Sigmoid colon (tissue), 7 donors: Measurements from ENCODE around the gene OLFM1. TPM values are rescaled to one million over a fixed set of nuclear protein-coding genes. Genes with fewer than 3 reads are reported as not detected.

Experiments used
- DNase-seq: peaks from one replicate; pipeline ENCODE4 v3.0.0-alpha.2; 2019
- H3K27ac ChIP-seq, 4 donors: fragments of 200-600 bp; sonication (generic); one replicate each; pipeline ENCODE4 v1.5.1; 2016 to 2019; ENCODE audit warnings: mild to moderate bottlenecking in 1 of 4
- H3K27me3 ChIP-seq, 3 donors: fragments of 200-600 bp; sonication (generic); one replicate each; pipeline ENCODE4 v1.5.1; 2019; ENCODE audit warnings: mild to moderate bottlenecking in 1 of 3
- H3K36me3 ChIP-seq, 4 donors: fragments of 200-600 bp; sonication (generic); one replicate each; pipeline ENCODE4 v1.5.1; 2016 to 2019
- H3K4me1 ChIP-seq, 4 donors: fragments of 200-600 bp; sonication (generic); one replicate each; pipeline ENCODE4 v1.5.1; 2017 to 2019
- H3K4me3 ChIP-seq, 4 donors: fragments of 200-600 bp; sonication (generic); one replicate each; pipeline ENCODE4 v1.5.1; 2017 to 2019; ENCODE audit warnings: mild to moderate bottlenecking in 2 of 4, moderate library complexity in 1 of 4
- H3K9me3 ChIP-seq, 4 donors: fragments of 200-600 bp in 3 of 4; sonication (generic) in 3 of 4; one replicate each; pipeline versions ENCODE4 v1.5.1 to v1.6.1; 2013 to 2019
- EP300 ChIP-seq, 4 donors: sonication (generic); formaldehyde crosslinking; IDR thresholded peaks; one replicate each; pipeline ENCODE4 v1.6.1; 2017; ENCODE audit warnings: antibody characterized with exemption in 4 of 4
- POLR2A ChIP-seq, 2 donors: fragments of 450-650 bp; IDR thresholded peaks; one replicate each; pipeline ENCODE4 v1.6.1; 2016; ENCODE audit warnings: antibody characterized with exemption in 2 of 2, mild to moderate bottlenecking in 2 of 2, moderate library complexity in 2 of 2
- POLR2AphosphoS5 ChIP-seq, 4 donors: sonication (generic); formaldehyde crosslinking; IDR thresholded peaks; one replicate each; pipeline ENCODE4 v1.6.1; 2017; ENCODE audit warnings: antibody characterized with exemption in 4 of 4
- WGBS, 2 donors: extraction: QIAGEN DNeasy Blood & Tissue Kit; methylation state at CpG; one replicate each; pipeline ENCODE4 v1.1.7; 2013; 5-methylcytosine and 5-hydroxymethylcytosine counted together
- intact Hi-C: fragments of 100-400 bp; cut with DNase I; formaldehyde crosslinking; loops from one replicate; pipeline ENCODE4 v1.15.1; 2023
- polyA plus RNA-seq, 3 donors: library from polyadenylated mRNA; stranded (reverse); fragments of 200-250 nt; gene quantifications; one replicate each; pipeline ENCODE4 v1.2.3, GENCODE V29; 2013
- total RNA-seq, 4 donors: library from RNA; depleted of rRNA; stranded (reverse); fragments of >200 nt; gene quantifications; one replicate each; pipeline ENCODE4 v1.1.0, GENCODE V29; 2016
- TF ChIP-seq, protein P1 (sequence below), 4 experiments: fragments of 450-650 bp in 3 of 4; fragments of 200-600 bp in 1 of 4; IDR thresholded peaks; one replicate each; pipeline ENCODE4 v1.5.1; 2016 to 2019; ENCODE audit warnings: antibody characterized with exemption in 4 of 4, mild to moderate bottlenecking in 3 of 4, moderate library complexity in 2 of 4
- donor health status: healthy with polysubstance abuse.
- donor health status: Bipolar disorder and iron deficiency.
- donor health status: healthy.

OLFM1 gene
- total and polyA plus RNA-seq, 7 donors, result 1.2 to 19.3 (median 13.6) TPM

GRCh38 chr9:135099574-135099973, 12.1 kb downstream of the OLFM1 start:
- no peak overlapping the region for H3K27ac ChIP-seq
- TF ChIP-seq, protein P1, sequence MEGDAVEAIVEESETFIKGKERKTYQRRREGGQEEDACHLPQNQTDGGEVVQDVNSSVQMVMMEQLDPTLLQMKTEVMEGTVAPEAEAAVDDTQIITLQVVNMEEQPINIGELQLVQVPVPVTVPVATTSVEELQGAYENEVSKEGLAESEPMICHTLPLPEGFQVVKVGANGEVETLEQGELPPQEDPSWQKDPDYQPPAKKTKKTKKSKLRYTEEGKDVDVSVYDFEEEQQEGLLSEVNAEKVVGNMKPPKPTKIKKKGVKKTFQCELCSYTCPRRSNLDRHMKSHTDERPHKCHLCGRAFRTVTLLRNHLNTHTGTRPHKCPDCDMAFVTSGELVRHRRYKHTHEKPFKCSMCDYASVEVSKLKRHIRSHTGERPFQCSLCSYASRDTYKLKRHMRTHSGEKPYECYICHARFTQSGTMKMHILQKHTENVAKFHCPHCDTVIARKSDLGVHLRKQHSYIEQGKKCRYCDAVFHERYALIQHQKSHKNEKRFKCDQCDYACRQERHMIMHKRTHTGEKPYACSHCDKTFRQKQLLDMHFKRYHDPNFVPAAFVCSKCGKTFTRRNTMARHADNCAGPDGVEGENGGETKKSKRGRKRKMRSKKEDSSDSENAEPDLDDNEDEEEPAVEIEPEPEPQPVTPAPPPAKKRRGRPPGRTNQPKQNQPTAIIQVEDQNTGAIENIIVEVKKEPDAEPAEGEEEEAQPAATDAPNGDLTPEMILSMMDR (IDR thresholded peaks at IDR 0.05), result no peak
- TF ChIP-seq EP300 (IDR thresholded peaks at IDR 0.05) (no peak), POLR2AphosphoS5 (IDR thresholded peaks at IDR 0.05) (no peak), POLR2A (IDR thresholded peaks at IDR 0.05) (no peak)
- peaks cover 0 to 16% (median 13%) of the 10 kb centered on the region in 4 donors for H3K4me1 ChIP-seq
- no peak overlapping the region for H3K4me3 ChIP-seq
- H3K9me3 ChIP-seq, result no peaks in the 10 kb centered on the region
- intact Hi-C loops, result no loop called here
- DNase-seq, result no peak
- peaks cover 0 to 15% (median 0%) of the 10 kb centered on the region in 4 donors for H3K36me3 ChIP-seq
- no peaks in the 10 kb centered on the region for H3K27me3 ChIP-seq
- 87 to 88% methylated on average over 5 of the region's 5 CpGs for WGBS, 2 donors

- H3K36me3 ChIP-seq, result peaks cover 0 to 15% (median 0%) of the 10 kb centered on the region in 4 donors
- intact Hi-C loops, result no loop called here
- H3K27ac ChIP-seq, result no peak overlapping the region
- peaks cover 0 to 16% (median 13%) of the 10 kb centered on the region in 4 donors for H3K4me1 ChIP-seq
- no peaks in the 10 kb centered on the region for H3K9me3 ChIP-seq
- no peak for DNase-seq
- peaks cover 0 to under 1% (median 0%) of the 10 kb centered on the region in 3 donors for H3K27me3 ChIP-seq
- 41 to 52% methylated on average over 10 of the region's 10 CpGs for WGBS, 2 donors
- TF ChIP-seq POLR2AphosphoS5 (IDR thresholded peaks at IDR 0.05) (no peak), POLR2A (IDR thresholded peaks at IDR 0.05) (no peak), EP300 (IDR thresholded peaks at IDR 0.05) (no peak)
- TF ChIP-seq, protein P1 (IDR thresholded peaks at IDR 0.05), result no peak
- no peak overlapping the region for H3K4me3 ChIP-seq
Measured at GRCh38 chr9:135100241-135100681, 12.8 kb downstream of the OLFM1 start.

DNA sequence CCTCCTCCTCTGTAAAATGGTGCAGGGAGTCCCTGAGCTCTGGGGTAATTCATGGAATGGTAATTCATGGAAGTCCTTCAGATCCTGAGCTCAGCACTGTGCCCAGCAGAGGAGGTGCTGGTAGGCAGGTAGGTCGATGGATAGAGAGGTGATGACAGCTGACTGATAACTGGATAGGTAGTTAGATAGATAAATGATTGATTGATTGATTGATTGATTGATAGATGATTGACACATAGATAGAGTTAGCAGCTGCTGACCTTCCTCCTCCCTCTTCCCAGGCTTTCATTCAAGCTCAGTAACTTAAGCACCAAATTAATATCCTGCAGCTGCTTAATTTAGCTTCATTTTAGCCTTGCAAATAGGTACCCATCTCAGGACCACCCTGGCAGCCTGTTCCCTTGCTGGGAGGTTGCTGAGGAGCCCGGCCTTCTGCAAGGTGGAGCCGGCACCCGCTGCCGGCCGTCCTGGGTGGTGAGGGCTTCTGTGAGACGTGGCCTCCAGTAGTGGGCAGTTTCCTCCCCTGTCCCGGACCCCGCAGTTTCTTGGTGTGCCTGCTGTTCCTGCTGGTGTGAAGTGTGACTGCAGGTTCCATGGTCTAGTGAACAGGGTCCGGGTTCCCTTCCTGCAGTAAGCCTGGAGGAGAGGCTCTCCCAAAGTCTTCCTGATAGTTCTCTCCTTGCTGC, 13.4 kb downstream of the OLFM1 start:
- Histone ChIP-seq H3K27ac (no peak overlapping the region), H3K4me3 (no peak overlapping the region), H3K9me3 (no peaks in the 10 kb centered on the region), H3K36me3 (peaks cover 0 to 15% (median 0%) of the 10 kb centered on the region in 4 donors), H3K27me3 (peaks cover 0 to 7% (median 5%) of the 10 kb centered on the region in 3 donors), H3K4me1 (peaks cover 0 to 16% (median 13%) of the 10 kb centered on the region in 4 donors)
- intact Hi-C loops, result no loop called here
- TF ChIP-seq POLR2AphosphoS5 (IDR thresholded peaks at IDR 0.05) (no peak), POLR2A (IDR thresholded peaks at IDR 0.05) (no peak), EP300 (IDR thresholded peaks at IDR 0.05) (no peak)
- TF ChIP-seq, protein P1 (IDR thresholded peaks at IDR 0.05), result no peak
- DNase-seq, result no peak
- WGBS, 2 donors, result 82 to 85% methylated on average over 10 of the region's 10 CpGs

- 73 to 85% methylated on average over 11 of the region's 11 CpGs for WGBS, 2 donors
- peaks cover 0 to 16% (median 13%) of the 10 kb centered on the region in 4 donors for H3K4me1 ChIP-seq
- peaks cover 0 to 14% (median 0%) of the 10 kb centered on the region in 4 donors for H3K36me3 ChIP-seq
- TF ChIP-seq, protein P1 (IDR thresholded peaks at IDR 0.05), result no peak
- no peak for TF ChIP-seq EP300 (IDR thresholded peaks at IDR 0.05)
- no peak for TF ChIP-seq POLR2AphosphoS5 (IDR thresholded peaks at IDR 0.05)
- TF ChIP-seq POLR2A (IDR thresholded peaks at IDR 0.05), result no peak
- intact Hi-C loops, result no loop called here
- H3K4me3 ChIP-seq, result no peak overlapping the region
- H3K27ac ChIP-seq, result no peak overlapping the region
- H3K27me3 ChIP-seq, result peaks cover 0 to 11% (median 11%) of the 10 kb centered on the region in 3 donors
- DNase-seq, result no peak
- H3K9me3 ChIP-seq, result no peaks in the 10 kb centered on the region
Measured at GRCh38 chr9:135101486-135101885, 14.0 kb downstream of the OLFM1 start.
